Renal cortical epithelial cell (primary cell): ENCODE results near the gene ZNF200. TPM values are rescaled to one million over a fixed set of nuclear protein-coding genes. Genes with fewer than 3 reads are reported as not detected.
"Not testable (repeated sequence)": the region's sequence is repeated elsewhere in the genome, so short reads cannot be mapped to it uniquely, and the experiment has no call there.

Experiments
- DNase-seq: peaks from one replicate; pipeline ENCODE4 v3.0.0-alpha.2; 2011; ENCODE audit warnings: low read depth
- total RNA-seq: library from RNA; depleted of rRNA; stranded (reverse); fragments of >200 nt; gene quantifications from 2 replicates; pipeline ENCODE4 v1.2.3, GENCODE V29; 2014

ZNF200 gene
- total RNA-seq, 1 donor from 2014 or later = 13.7 TPM

GRCh38 chr16:3198334-3199072, 36.5 kb downstream of the ZNF200 start:
- DNase-seq = no peak

GRCh38 chr16:3197694-3198333, 37.1 kb downstream of the ZNF200 start:
- DNase-seq = not testable (repeated sequence)

- DNase-seq = no peak
Measured at GRCh38 chr16:3195975-3196374, 39.0 kb downstream of the ZNF200 start.

- DNase-seq = no peak
Measured at GRCh38 chr16:3194792-3195191, 40.2 kb downstream of the ZNF200 start.

GRCh38 chr16:3193221-3194212, 41.4 kb downstream of the ZNF200 start:
- no peak for DNase-seq

GRCh38 chr16:3192476-3193019, 42.4 kb downstream of the ZNF200 start:
- DNase-seq = no peak

- no peak for DNase-seq
Measured at GRCh38 chr16:3190949-3191353, 44.0 kb downstream of the ZNF200 start.

GRCh38 chr16:3189869-3190268, 45.1 kb downstream of the ZNF200 start:
- no peak for DNase-seq

GRCh38 chr16:3188925-3189825, 45.8 kb downstream of the ZNF200 start:
- DNase-seq = no peak

GRCh38 chr16:3188675-3188924, 46.4 kb downstream of the ZNF200 start:
- DNase-seq = no peak

- no peak for DNase-seq
Measured at GRCh38 chr16:3187798-3188674, 46.9 kb downstream of the ZNF200 start, which contains the start of gene OR1F1. TSS of gene OR1F1 (plus strand) at chr16:3188204.

- DNase-seq = no peak
Measured at GRCh38 chr16:3186946-3187690, 47.8 kb downstream of the ZNF200 start.

- no peak for DNase-seq
Measured at GRCh38 chr16:3183445-3184139, 51.4 kb downstream of the ZNF200 start.

- no peak for DNase-seq
Measured at GRCh38 chr16:3182608-3183444, 52.1 kb downstream of the ZNF200 start.

GRCh38 chr16:3182293-3182607, 52.7 kb downstream of the ZNF200 start:
- DNase-seq = not testable (repeated sequence)

GRCh38 chr16:3180445-3180878, 54.5 kb downstream of the ZNF200 start:
- DNase-seq = no peak

- DNase-seq = no peak
Measured at GRCh38 chr16:3179651-3180050, 55.3 kb downstream of the ZNF200 start.
